Tibial nerve (tissue), 4 donors: ENCODE data around the gene ERC2.

Source experiments
- EP300 ChIP-seq, 2 donors: sonication (generic); formaldehyde crosslinking; IDR thresholded peaks; one replicate each; pipeline ENCODE4 v1.6.1; 2017; ENCODE audit warnings: antibody characterized with exemption in 2 of 2, mild to moderate bottlenecking in 1 of 2
- POLR2A ChIP-seq, 2 donors: fragments of 450-650 bp; IDR thresholded peaks; one replicate each; pipeline ENCODE4 v1.6.1; 2017; ENCODE audit warnings: antibody characterized with exemption in 2 of 2, mild to moderate bottlenecking in 2 of 2, moderate library complexity in 2 of 2
- TF ChIP-seq, protein P1 (sequence below), 5 experiments: fragments of 200-600 bp in 3 of 5; fragments of 450-650 bp in 2 of 5; sonication (generic) in 3 of 5; IDR thresholded peaks; one replicate each; pipeline ENCODE4 v1.5.1; 2016 to 2019; ENCODE audit warnings: antibody characterized with exemption in 5 of 5, mild to moderate bottlenecking in 3 of 5, moderate library complexity in 2 of 5

DNA sequence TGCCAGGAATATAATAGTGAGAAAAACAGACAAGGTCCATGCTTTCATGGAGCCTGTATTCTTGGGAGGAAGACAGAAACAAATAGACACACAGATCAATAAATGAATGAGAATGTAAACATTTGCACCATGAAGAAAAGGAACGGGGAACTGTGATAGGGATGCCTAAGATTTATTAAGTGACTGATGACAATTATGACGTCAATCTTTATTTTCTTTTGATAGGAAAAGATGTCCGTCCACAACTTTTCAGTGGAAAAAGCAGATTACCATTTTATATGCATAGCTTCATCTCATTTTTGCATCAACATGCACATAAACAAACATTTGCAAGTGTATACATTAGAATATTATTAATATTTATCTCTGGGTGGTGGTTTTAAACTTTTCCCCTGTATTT, 953.3 kb downstream of the ERC2 start:
- TF ChIP-seq, protein P1, sequence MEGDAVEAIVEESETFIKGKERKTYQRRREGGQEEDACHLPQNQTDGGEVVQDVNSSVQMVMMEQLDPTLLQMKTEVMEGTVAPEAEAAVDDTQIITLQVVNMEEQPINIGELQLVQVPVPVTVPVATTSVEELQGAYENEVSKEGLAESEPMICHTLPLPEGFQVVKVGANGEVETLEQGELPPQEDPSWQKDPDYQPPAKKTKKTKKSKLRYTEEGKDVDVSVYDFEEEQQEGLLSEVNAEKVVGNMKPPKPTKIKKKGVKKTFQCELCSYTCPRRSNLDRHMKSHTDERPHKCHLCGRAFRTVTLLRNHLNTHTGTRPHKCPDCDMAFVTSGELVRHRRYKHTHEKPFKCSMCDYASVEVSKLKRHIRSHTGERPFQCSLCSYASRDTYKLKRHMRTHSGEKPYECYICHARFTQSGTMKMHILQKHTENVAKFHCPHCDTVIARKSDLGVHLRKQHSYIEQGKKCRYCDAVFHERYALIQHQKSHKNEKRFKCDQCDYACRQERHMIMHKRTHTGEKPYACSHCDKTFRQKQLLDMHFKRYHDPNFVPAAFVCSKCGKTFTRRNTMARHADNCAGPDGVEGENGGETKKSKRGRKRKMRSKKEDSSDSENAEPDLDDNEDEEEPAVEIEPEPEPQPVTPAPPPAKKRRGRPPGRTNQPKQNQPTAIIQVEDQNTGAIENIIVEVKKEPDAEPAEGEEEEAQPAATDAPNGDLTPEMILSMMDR (IDR thresholded peaks at IDR 0.05) = no peak
- no peak for TF ChIP-seq POLR2A (IDR thresholded peaks at IDR 0.05)
- TF ChIP-seq EP300 (IDR thresholded peaks at IDR 0.05) = no peak
